Progenitor cell of endocrine pancreas (in vitro differentiated cells): ENCODE results near the gene CCDC102A. TPM values are rescaled to one million over a fixed set of nuclear protein-coding genes. Genes with fewer than 3 reads are reported as not detected.
A peak's percentile ranks its signal among the peaks of the same experiment; 100 is the strongest.

ENCODE experiments used
- DNase-seq: peaks from one replicate; pipeline ENCODE4 v3.0.0; 2021; ENCODE audit warnings: low spot score; ENCODE audit not compliant: unreplicated experiment
- H3K27ac Mint-ChIP-seq: 2 replicates; pipeline ENCODE4 v1.8.0; 2021; ENCODE audit warnings: mild to moderate bottlenecking, moderate library complexity, mixed read lengths
- H3K27me3 Mint-ChIP-seq: 2 replicates; pipeline ENCODE4 v1.8.0; 2021; ENCODE audit warnings: mixed read lengths
- H3K36me3 Mint-ChIP-seq: 2 replicates; pipeline ENCODE4 v1.8.0; 2022; ENCODE audit warnings: mixed read lengths; ENCODE audit not compliant: insufficient read depth
- H3K4me1 Mint-ChIP-seq: 2 replicates; pipeline ENCODE4 v1.8.0; 2021; ENCODE audit warnings: low read depth, mixed read lengths
- H3K4me3 Mint-ChIP-seq: 2 replicates; pipeline ENCODE4 v1.8.0; 2021; ENCODE audit warnings: low read depth, mild to moderate bottlenecking, moderate library complexity, mixed read lengths
- H3K9me3 Mint-ChIP-seq: 2 replicates; pipeline ENCODE4 v1.8.0; 2021; ENCODE audit warnings: low read depth, mixed read lengths
- total RNA-seq: library from RNA; stranded (reverse); gene quantifications from 2 replicates; pipeline ENCODE4 v1.2.1, GENCODE V29; 2021
- TF ChIP-seq, protein P1 (sequence below): fragments of 200-600 bp; sonication (generic); IDR thresholded peaks from one replicate; pipeline ENCODE4 v1.5.0; 2021; ENCODE audit warnings: antibody characterized with exemption, mild to moderate bottlenecking; ENCODE audit not compliant: unreplicated experiment

CCDC102A gene
- total RNA-seq, 1 donor from 2014 or later = 15.6 TPM

DNA sequence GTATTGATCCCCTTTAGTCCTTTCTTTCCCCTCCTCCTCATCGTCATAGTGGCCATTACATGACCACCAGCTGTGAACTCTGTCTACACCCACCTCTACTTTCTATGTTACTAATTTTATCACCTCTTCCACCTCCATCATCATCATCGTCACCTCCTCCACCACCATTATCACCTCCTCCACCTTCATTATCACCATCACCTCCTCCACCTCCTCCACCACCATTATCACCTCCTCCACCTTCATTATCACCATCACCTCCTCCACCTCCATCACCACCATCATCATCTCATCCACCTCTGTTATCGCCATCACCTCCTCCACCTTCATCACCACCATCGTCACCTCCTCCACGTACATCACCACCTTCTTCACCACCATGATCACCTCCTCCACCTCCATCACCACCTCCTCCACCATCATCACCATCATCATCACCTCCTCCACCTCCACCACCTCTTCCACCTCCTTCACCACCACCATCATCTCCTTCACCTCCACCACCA is 31.9 kb upstream of the CCDC102A start:
- peaks cover 4% of the 10 kb centered on the region for H3K27me3 Mint-ChIP-seq
- H3K4me1 Mint-ChIP-seq = no peaks in the 10 kb centered on the region
- H3K36me3 Mint-ChIP-seq = peaks cover 10% of the 10 kb centered on the region
- peaks cover 4% of the 10 kb centered on the region for H3K9me3 Mint-ChIP-seq
- DNase-seq = no peak
- H3K27ac Mint-ChIP-seq = no peak overlapping the region
- TF ChIP-seq, protein P1, sequence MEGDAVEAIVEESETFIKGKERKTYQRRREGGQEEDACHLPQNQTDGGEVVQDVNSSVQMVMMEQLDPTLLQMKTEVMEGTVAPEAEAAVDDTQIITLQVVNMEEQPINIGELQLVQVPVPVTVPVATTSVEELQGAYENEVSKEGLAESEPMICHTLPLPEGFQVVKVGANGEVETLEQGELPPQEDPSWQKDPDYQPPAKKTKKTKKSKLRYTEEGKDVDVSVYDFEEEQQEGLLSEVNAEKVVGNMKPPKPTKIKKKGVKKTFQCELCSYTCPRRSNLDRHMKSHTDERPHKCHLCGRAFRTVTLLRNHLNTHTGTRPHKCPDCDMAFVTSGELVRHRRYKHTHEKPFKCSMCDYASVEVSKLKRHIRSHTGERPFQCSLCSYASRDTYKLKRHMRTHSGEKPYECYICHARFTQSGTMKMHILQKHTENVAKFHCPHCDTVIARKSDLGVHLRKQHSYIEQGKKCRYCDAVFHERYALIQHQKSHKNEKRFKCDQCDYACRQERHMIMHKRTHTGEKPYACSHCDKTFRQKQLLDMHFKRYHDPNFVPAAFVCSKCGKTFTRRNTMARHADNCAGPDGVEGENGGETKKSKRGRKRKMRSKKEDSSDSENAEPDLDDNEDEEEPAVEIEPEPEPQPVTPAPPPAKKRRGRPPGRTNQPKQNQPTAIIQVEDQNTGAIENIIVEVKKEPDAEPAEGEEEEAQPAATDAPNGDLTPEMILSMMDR = no peak
- H3K4me3 Mint-ChIP-seq = no peak overlapping the region

DNA sequence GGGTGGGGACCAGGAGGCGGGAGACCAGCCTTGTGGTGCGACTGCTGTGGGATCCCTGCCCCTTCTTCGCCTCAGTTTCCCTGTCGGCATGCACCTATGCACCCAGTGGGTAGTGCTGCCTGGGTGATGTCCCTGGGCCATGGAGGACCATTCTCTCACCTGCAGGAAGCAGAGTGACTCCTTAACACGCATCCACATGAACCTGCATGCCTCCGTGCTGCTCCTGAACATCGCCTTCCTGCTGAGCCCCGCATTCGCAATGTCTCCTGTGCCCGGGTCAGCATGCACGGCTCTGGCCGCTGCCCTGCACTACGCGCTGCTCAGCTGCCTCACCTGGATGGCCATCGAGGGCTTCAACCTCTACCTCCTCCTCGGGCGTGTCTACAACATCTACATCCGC is 31.3 kb upstream of the CCDC102A start:
- Mint-ChIP-seq H3K9me3 (peaks cover 4% of the 10 kb centered on the region), H3K27ac (no peak overlapping the region)
- TF ChIP-seq, protein P1 = no peak

DNA sequence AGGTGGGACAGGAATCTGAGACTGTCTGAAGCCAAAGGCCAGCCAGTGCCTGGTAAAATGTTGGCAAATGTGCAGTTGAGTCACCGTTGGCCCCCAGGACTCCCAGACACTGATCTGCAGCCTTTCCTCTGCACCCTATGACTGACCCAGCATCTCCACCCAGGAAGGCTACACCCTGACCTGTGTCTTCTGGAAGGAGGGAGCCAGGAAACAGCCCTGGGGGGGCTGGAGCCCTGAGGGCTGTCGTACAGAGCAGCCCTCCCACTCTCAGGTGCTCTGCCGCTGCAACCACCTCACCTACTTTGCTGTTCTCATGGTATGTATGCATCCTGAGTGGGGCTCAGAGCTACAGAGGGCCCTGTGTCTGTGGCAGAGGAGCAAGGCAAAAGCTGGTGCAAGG is 30.1 kb upstream of the CCDC102A start:
- H3K4me1 Mint-ChIP-seq = no peaks in the 10 kb centered on the region
- TF ChIP-seq, protein P1 = no peak
- peaks cover 5% of the 10 kb centered on the region for H3K9me3 Mint-ChIP-seq
- H3K27ac Mint-ChIP-seq = no peak overlapping the region
- peaks cover 10% of the 10 kb centered on the region for H3K36me3 Mint-ChIP-seq
- H3K27me3 Mint-ChIP-seq = peaks cover 4% of the 10 kb centered on the region
- H3K4me3 Mint-ChIP-seq = no peak overlapping the region
- no peak for DNase-seq

More for the DNA sequence above, 31.3 kb upstream of the CCDC102A start:
- DNase-seq = no peak
- no peak overlapping the region for H3K4me3 Mint-ChIP-seq
- no peaks in the 10 kb centered on the region for H3K4me1 Mint-ChIP-seq
- peaks cover 4% of the 10 kb centered on the region for H3K27me3 Mint-ChIP-seq
- H3K36me3 Mint-ChIP-seq = peaks cover 10% of the 10 kb centered on the region

DNA sequence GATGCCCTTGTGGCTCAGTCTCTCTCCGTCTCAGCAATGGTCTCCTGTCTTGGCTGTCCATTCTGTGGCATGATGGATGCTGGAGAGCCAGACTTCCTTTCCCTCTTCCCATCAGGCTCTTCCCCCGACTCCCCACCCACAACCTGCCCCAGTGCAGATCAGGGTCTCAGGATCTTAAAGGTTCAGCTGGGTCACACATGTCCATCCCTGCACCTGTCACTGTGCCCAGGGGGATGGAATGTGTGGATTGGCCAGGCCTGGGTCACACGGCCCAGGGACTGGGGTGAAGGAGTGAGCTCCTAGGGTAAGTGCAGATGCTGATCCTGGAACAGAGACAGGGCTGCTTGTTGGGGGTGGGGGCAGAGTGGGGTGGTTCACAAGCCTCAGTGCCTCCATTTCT is 29.1 kb upstream of the CCDC102A start:
- TF ChIP-seq, protein P1 = no peak
- peak overlapping the region; percentile 33 for H3K27ac Mint-ChIP-seq
- peaks cover 12% of the 10 kb centered on the region for H3K36me3 Mint-ChIP-seq

DNA sequence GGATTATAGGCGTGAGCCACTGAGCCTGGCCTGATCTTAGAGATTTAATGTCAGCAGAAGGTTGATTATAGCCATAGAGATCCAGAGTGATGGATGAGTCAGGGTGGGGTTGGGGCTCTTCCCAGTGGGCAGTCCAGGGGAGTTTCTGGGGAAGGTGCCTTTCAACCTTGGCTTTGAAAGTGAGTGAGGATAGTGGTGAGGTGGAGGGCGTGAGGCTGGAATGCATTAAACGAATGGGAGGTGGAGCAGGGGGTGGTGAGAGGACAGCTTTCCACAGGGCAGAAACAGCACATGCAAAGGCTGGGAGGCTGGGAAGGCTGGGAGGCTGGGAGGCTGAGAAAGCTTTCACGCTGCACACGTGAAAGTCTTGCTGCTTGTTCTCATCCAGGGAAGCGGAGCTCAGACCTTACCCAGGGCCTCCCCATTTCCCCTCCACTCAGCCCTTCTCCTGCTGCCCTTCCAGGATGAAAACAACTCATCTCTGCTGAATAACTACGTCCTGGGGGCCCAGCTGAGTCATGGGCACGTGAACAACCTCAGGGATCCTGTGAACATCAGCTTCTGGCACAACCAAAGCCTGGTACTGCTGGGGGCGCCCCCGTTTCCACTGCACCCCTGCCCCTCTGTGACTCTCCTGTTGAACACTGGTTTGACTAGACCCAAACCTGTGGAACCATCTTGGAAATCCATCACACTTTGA is 28.4 kb upstream of the CCDC102A start:
- H3K27ac Mint-ChIP-seq = no peak overlapping the region
- no peaks in the 10 kb centered on the region for H3K4me1 Mint-ChIP-seq
- H3K9me3 Mint-ChIP-seq = peaks cover 13% of the 10 kb centered on the region
- peaks cover 10% of the 10 kb centered on the region for H3K36me3 Mint-ChIP-seq
- no peak overlapping the region for H3K4me3 Mint-ChIP-seq
- TF ChIP-seq, protein P1 = no peak
- no peak for DNase-seq
- peaks cover 9% of the 10 kb centered on the region for H3K27me3 Mint-ChIP-seq

More for the DNA sequence above, 29.1 kb upstream of the CCDC102A start:
- DNase-seq = no peak
- Mint-ChIP-seq H3K4me3 (no peak overlapping the region), H3K4me1 (no peaks in the 10 kb centered on the region), H3K9me3 (peaks cover 10% of the 10 kb centered on the region), H3K27me3 (peaks cover 9% of the 10 kb centered on the region)
